PC-9 (cell line): ENCODE data around the gene NAPG. TPM values are rescaled to one million over a fixed set of nuclear protein-coding genes. Genes with fewer than 3 reads are reported as not detected.

Experiments
- BruUV-seq: library from RNA; stranded (reverse); fragments of 400-500 nt; replicated peaks from 2 replicates; lab custom pipeline; 2021; lab: Mats Ljungman, UMichigan
- CTCF ChIA-PET: fragments of 300-600 bp; sonication (Branson Sonifier 250); formaldehyde crosslinking; loops from one replicate; lab custom pipeline; 2022; ENCODE audit warnings: antibody characterized with exemption; lab: Charles Lee
- POLR2A ChIA-PET: fragments of 300-600 bp; sonication (Branson Sonifier 250); formaldehyde crosslinking; loops from one replicate; lab custom pipeline; 2022; ENCODE audit warnings: antibody characterized with exemption; ENCODE audit not compliant: unreplicated experiment; lab: Charles Lee
- DNase-seq, 2 experiments: peaks; one replicate each; pipeline versions ENCODE4 v3.0.0 to v3.0.0-alpha.2; 2015 to 2022; ENCODE audit warnings: mixed read lengths in 1 of 2
- H2AFZ ChIP-seq: fragments of 200-600 bp; sonication (generic); 2 replicates; pipeline ENCODE4 v1.8.1; 2017; ENCODE audit warnings: antibody characterized with exemption
- H3F3A ChIP-seq: fragments of 200-600 bp; sonication (generic); 2 replicates; pipeline ENCODE4 v1.8.1; 2017; ENCODE audit warnings: antibody characterized with exemption, mild to moderate bottlenecking, low read depth; ENCODE audit not compliant: insufficient read depth
- H3K27ac ChIP-seq: fragments of 200-600 bp; sonication (generic); 2 replicates; pipeline ENCODE4 v1.6.1; 2016; ENCODE audit warnings: mixed run types
- H3K27me3 ChIP-seq: fragments of 200-600 bp; sonication (generic); 2 replicates; pipeline ENCODE4 v1.6.1; 2016; ENCODE audit warnings: low read depth, mixed run types; ENCODE audit not compliant: insufficient read depth
- H3K36me3 ChIP-seq: fragments of 200-600 bp; sonication (generic); 2 replicates; pipeline ENCODE4 v1.6.1; 2016; ENCODE audit warnings: low read depth, mixed run types
- H3K4me1 ChIP-seq: fragments of 200-600 bp; sonication (generic); replicated peaks from 2 replicates; pipeline ENCODE4 v1.6.1; 2016; ENCODE audit warnings: mixed run types; ENCODE audit not compliant: insufficient read depth
- H3K4me2 ChIP-seq: fragments of 200-600 bp; sonication (generic); 2 replicates; pipeline ENCODE4 v1.6.1; 2017; ENCODE audit warnings: mixed run types
- H3K4me3 ChIP-seq: fragments of 200-600 bp; sonication (generic); 2 replicates; pipeline ENCODE4 v1.6.1; 2016; ENCODE audit warnings: mixed run types
- H3K79me2 ChIP-seq: fragments of 200-600 bp; sonication (generic); 2 replicates; pipeline ENCODE4 v1.6.1; 2017; ENCODE audit warnings: low read depth, mixed run types
- H3K9me2 ChIP-seq: fragments of 200-600 bp; sonication (generic); 2 replicates; pipeline ENCODE4 v1.8.1; 2017; ENCODE audit warnings: mild to moderate bottlenecking; ENCODE audit not compliant: insufficient read depth
- H3K9me3 ChIP-seq: fragments of 200-600 bp; sonication (generic); 2 replicates; pipeline ENCODE4 v1.8.1; 2016; ENCODE audit warnings: low read depth; ENCODE audit not compliant: insufficient read depth
- H4K20me1 ChIP-seq: fragments of 200-600 bp; sonication (generic); 2 replicates; pipeline ENCODE4 v1.8.1; 2017; ENCODE audit not compliant: insufficient read depth
- CTCF ChIP-seq: fragments of 200-600 bp; sonication (generic); conservative IDR thresholded peaks from 2 replicates; pipeline ENCODE4 v1.6.1; 2017; ENCODE audit warnings: mixed run types, antibody characterized with exemption, mild to moderate bottlenecking, moderate library complexity
- EZH2 ChIP-seq: fragments of 200-600 bp; sonication (generic); IDR thresholded peaks from 2 replicates; pipeline ENCODE4 v1.8.0; 2017; ENCODE audit warnings: antibody characterized with exemption, low read depth
- intact Hi-C: fragments of 100-400 bp; cut with micrococcal nuclease; formaldehyde crosslinking; loops from one replicate; pipeline ENCODE4 v1.10.0; 2022; ENCODE audit not compliant: unreplicated experiment
- total RNA-seq: library from RNA; stranded (reverse); gene quantifications from 2 replicates; pipeline ENCODE4 v1.2.3, GENCODE V29; 2021

The NAPG gene
- total RNA-seq, 1 experiment from 2014 or later, result 28.1 TPM

DNA sequence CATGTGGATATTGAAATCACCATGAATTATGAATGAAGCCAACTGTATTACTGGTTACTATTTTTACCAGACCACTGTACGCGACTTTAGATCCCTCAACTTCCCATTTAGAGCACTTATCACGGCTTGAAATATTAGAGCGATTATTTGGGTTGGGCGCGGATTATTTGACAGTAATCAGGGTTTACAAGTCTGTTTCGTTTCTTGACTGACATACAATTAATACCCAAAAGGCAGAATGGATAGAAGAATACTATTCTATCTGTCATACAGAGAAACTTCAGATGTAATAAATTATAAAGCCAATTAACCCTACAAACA is 496 bp upstream of the NAPG start:
- CTCF ChIA-PET, result interaction anchor here (0.8 kb wide), 1 partner anchor 1821 kb away, joined by 8 read pairs; no protein-coding TSS in a partner anchor
- H3K9me2 ChIP-seq, result no peaks in the 10 kb centered on the region
- H4K20me1 ChIP-seq, result peaks cover 32% of the 10 kb centered on the region; the same call in 1 of the 2 replicates
- peak overlapping the region; percentile 97 for H3K4me2 ChIP-seq
- POLR2A ChIA-PET, result interaction anchor here (0.6 to 0.7 kb wide), 6 partner anchors 11 to 1916 kb away, joined by 3 to 16 read pairs (median 4); partner anchors contain the start of gene RAB12
- no peaks in the 10 kb centered on the region for H3K36me3 ChIP-seq
- peak overlapping the region; percentile 80 for H2AFZ ChIP-seq
- no peaks in the 10 kb centered on the region for H3K9me3 ChIP-seq
- no peaks in the 10 kb centered on the region for H3K27me3 ChIP-seq
- H3K27ac ChIP-seq, result peak overlapping the region; percentile 76
- H3K79me2 ChIP-seq, result peaks cover 42% of the 10 kb centered on the region
- no peak for TF ChIP-seq CTCF
- TF ChIP-seq EZH2, result no peak
- peaks cover 24% of the 10 kb centered on the region for H3K4me1 ChIP-seq
- DNase-seq, result no peak
- peaks cover 8% of the 10 kb centered on the region for H3F3A ChIP-seq
- H3K4me3 ChIP-seq, result peak overlapping the region; percentile 98
- BruUV-seq, result no TSS peak
- intact Hi-C loops, result loop anchor here (1.0 to 10.0 kb wide), 3 partner anchors 951 to 1452 kb away; no protein-coding TSS in a partner anchor

- H3K9me2 ChIP-seq, result no peaks in the 10 kb centered on the region
- H3K4me1 ChIP-seq, result peaks cover 32% of the 10 kb centered on the region
- intact Hi-C loops, result loop anchor here (5.0 to 10.0 kb wide), 2 partner anchors 952 to 1206 kb away; no protein-coding TSS in a partner anchor
- H2AFZ ChIP-seq, result peak overlapping the region; percentile 80
- peaks cover 53% of the 10 kb centered on the region for H3K79me2 ChIP-seq
- TF ChIP-seq CTCF (no peak), EZH2 (no peak)
- peaks cover 12% of the 10 kb centered on the region for H3F3A ChIP-seq
- H3K4me3 ChIP-seq, result peak overlapping the region; percentile 98
- DNase-seq, result no peak
- POLR2A ChIA-PET, result interaction anchor here (0.6 kb wide), 1 partner anchor 691 kb away, joined by 16 read pairs; no protein-coding TSS in a partner anchor
- H3K27me3 ChIP-seq, result no peaks in the 10 kb centered on the region
- no peaks in the 10 kb centered on the region for H3K9me3 ChIP-seq
- BruUV-seq, result TSS peak; percentile 35
- peak overlapping the region; percentile 76 for H3K27ac ChIP-seq
- CTCF ChIA-PET, result no interaction called here
- H3K36me3 ChIP-seq, result no peaks in the 10 kb centered on the region
- peak overlapping the region; percentile 97 for H3K4me2 ChIP-seq
- peaks cover 41% of the 10 kb centered on the region; the same call in 1 of the 2 replicates for H4K20me1 ChIP-seq
Observed at GRCh38 chr18:10526561-10526949, 728 bp downstream of the NAPG start.

- POLR2A ChIA-PET, result no interaction called here
- BruUV-seq, result no TSS peak
Observed at GRCh38 chr18:10528439-10528838, 2.6 kb downstream of the NAPG start.

More at GRCh38 chr18:10528439-10528838, 2.6 kb downstream of the NAPG start:
- TF ChIP-seq EZH2 (no peak), CTCF (no peak)
- DNase-seq, result no peak
- H3K27ac ChIP-seq, result no peak overlapping the region
- no peaks in the 10 kb centered on the region for H3K9me2 ChIP-seq
- no peaks in the 10 kb centered on the region for H3K9me3 ChIP-seq
- H3K27me3 ChIP-seq, result no peaks in the 10 kb centered on the region
- H2AFZ ChIP-seq, result no peak overlapping the region
- peaks cover 51% of the 10 kb centered on the region for H4K20me1 ChIP-seq
- H3K4me2 ChIP-seq, result 0 out of 2 replicates have a peak overlapping the region, but pooled peaks have one; percentile 97
- CTCF ChIA-PET, result no interaction called here
- peaks cover 12% of the 10 kb centered on the region for H3F3A ChIP-seq
- H3K36me3 ChIP-seq, result peaks cover 6% of the 10 kb centered on the region; the same call in 1 of the 2 replicates
- H3K79me2 ChIP-seq, result peaks cover 66% of the 10 kb centered on the region
- H3K4me1 ChIP-seq, result peaks cover 32% of the 10 kb centered on the region
- no peak overlapping the region for H3K4me3 ChIP-seq
- intact Hi-C loops, result loop anchor here (5.0 to 10.0 kb wide), 2 partner anchors 954 to 1204 kb away; no protein-coding TSS in a partner anchor
